Kidney (tissue), 14 donors: Measurements from ENCODE around the gene PGA4. TPM values are rescaled to one million over a fixed set of nuclear protein-coding genes. Genes with fewer than 3 reads are reported as not detected.
"Not testable (repeated sequence)": the region's sequence is repeated elsewhere in the genome, so short reads cannot be mapped to it uniquely, and the experiment has no call there.

ENCODE experiments used
- DNase-seq, 5 donors: peaks; one replicate each; pipeline ENCODE4 v3.0.0-alpha.2; 2013 to 2020
- FAIRE-seq: peaks from 2 replicates; lab custom pipeline; 2012; peaks lifted over from hg19 to GRCh38; lab: Jason Lieb, UNC
- H3K27ac ChIP-seq, 2 donors: one replicate each; pipeline ENCODE4 v1.7.0; 2013; ENCODE audit warnings: low read depth in 2 of 2, low read length in 2 of 2, inconsistent platforms in 1 of 2
- H3K27me3 ChIP-seq: one replicate; pipeline ENCODE4 v1.7.1; 2013; ENCODE audit warnings: low read length, inconsistent platforms; ENCODE audit not compliant: control insufficient read depth, insufficient read depth
- H3K36me3 ChIP-seq, 3 donors: one replicate each; pipeline versions ENCODE4 v1.7.0 to v1.7.1; 2013; ENCODE audit warnings: low read length in 3 of 3, control low read depth in 1 of 3, inconsistent platforms in 1 of 3; ENCODE audit not compliant: insufficient read depth in 3 of 3, control insufficient read depth in 2 of 3
- H3K4me1 ChIP-seq, 3 donors: one replicate each; pipeline versions ENCODE4 v1.7.0 to v1.7.1; 2013; ENCODE audit warnings: low read length in 3 of 3, inconsistent platforms in 1 of 3, low read depth in 1 of 3; ENCODE audit not compliant: control insufficient read depth in 2 of 3, insufficient read depth in 2 of 3
- H3K4me3 ChIP-seq, 3 donors: one replicate each; pipeline versions ENCODE4 v1.7.0 to v1.8.1; 2013; ENCODE audit warnings: low read length in 3 of 3, control low read depth in 1 of 3, inconsistent platforms in 1 of 3
- H3K9ac ChIP-seq, 3 donors: one replicate each; pipeline versions ENCODE4 v1.7.0 to v1.7.1; 2013; ENCODE audit warnings: low read length in 3 of 3, control low read depth in 1 of 3, inconsistent platforms in 1 of 3
- H3K9me3 ChIP-seq, 3 donors: one replicate each; pipeline versions ENCODE4 v1.7.0 to v1.7.1; 2013; ENCODE audit warnings: low read length in 3 of 3, control low read depth in 1 of 3, inconsistent platforms in 1 of 3; ENCODE audit not compliant: control insufficient read depth in 2 of 3, insufficient read depth in 1 of 3
- CTCF ChIP-seq: IDR thresholded peaks from 3 replicates; pipeline ENCODE4 v1.5.1; 2012; ENCODE audit warnings: mild to moderate bottlenecking, moderate library complexity, borderline replicate concordance; ENCODE audit not compliant: insufficient read depth; ENCODE audit errors: extremely low read depth
- intact Hi-C: fragments of 100-400 bp; cut with DNase I; formaldehyde crosslinking; loops from one replicate; pipeline ENCODE4 v1.11.1; 2022
- polyA plus RNA-seq: library from polyadenylated mRNA; stranded (reverse); fragments of 350-450 nt; fragmentation: Illumina TruSeq; extraction: RNeasy Lipid Tissue Mini Kit (QIAGEN cat#74804); gene quantifications from one replicate; pipeline ENCODE4 v1.2.3, GENCODE V29; 2014; ENCODE audit warnings: low read depth, low replicate concordance; ENCODE audit not compliant: insufficient read depth
- total RNA-seq: library from RNA; stranded (reverse); fragmentation: NEBNext Ultra II Directional; extraction: Animal tissue kit (Norgen Biotek cat#: 25700); gene quantifications from one replicate; pipeline ENCODE4 v1.2.1, GENCODE V29; 2021
- donor health status: control.
- donor health status: control.
- donor health status: control.
- donor health status: control.
- donor health status: control.
- donor health status: DM: yes; HTN: yes; CAD: no.
- donor health status: Normal renal cell carcinoma (clear cell type).

The PGA4 gene
- total and polyA plus RNA-seq, 2 donors from 2014 or later = not detected

- Histone ChIP-seq H3K9me3 (peaks cover 0 to 5% (median 3%) of the 10 kb centered on the region in 3 donors), H3K9ac (no peak overlapping the region), H3K36me3 (no peaks in the 10 kb centered on the region), H3K4me1 (peaks cover 3 to 15% (median 11%) of the 10 kb centered on the region in 3 donors), H3K27ac (no peak overlapping the region), H3K27me3 (no peaks in the 10 kb centered on the region), H3K4me3 (no peak overlapping the region)
- DNase-seq (no peak), FAIRE-seq (no peak)
- intact Hi-C loops = no loop called here
- no peak for TF ChIP-seq CTCF
Measured at GRCh38 chr11:61198948-61199523, 23.1 kb upstream of the PGA4 start.

- DNase-seq (no peak), FAIRE-seq (no peak)
- no peaks in the 10 kb centered on the region for H3K36me3 ChIP-seq
- H3K9me3 ChIP-seq = peaks cover 0 to 5% (median 3%) of the 10 kb centered on the region in 3 donors
- H3K4me3 ChIP-seq = no peak overlapping the region
- H3K4me1 ChIP-seq = no peaks in the 10 kb centered on the region
- intact Hi-C loops = no loop called here
- no peak overlapping the region for H3K27ac ChIP-seq
- no peak for TF ChIP-seq CTCF
- H3K27me3 ChIP-seq = no peaks in the 10 kb centered on the region
- no peak overlapping the region for H3K9ac ChIP-seq
Measured at GRCh38 chr11:61201476-61201875, 20.7 kb upstream of the PGA4 start.

GRCh38 chr11:61202950-61203746, 19.0 kb upstream of the PGA4 start, which contains the start of gene PGA3:
PGA3 (plus strand) TSS chr11:61203515; CDS start chr11:61203565, 50 bp downstream.
- H3K27me3 ChIP-seq, H3K4me1 ChIP-seq, H3K36me3 ChIP-seq, H3K4me3 ChIP-seq, intact Hi-C loops, H3K9ac ChIP-seq, H3K9me3 ChIP-seq, H3K27ac ChIP-seq, FAIRE-seq: not testable (repeated sequence)
- peak in 1 of 5 donors; percentile 28 for DNase-seq

- FAIRE-seq, H3K36me3 ChIP-seq, H3K27ac ChIP-seq, DNase-seq, H3K4me1 ChIP-seq, H3K4me3 ChIP-seq, intact Hi-C loops, H3K9me3 ChIP-seq, H3K27me3 ChIP-seq, H3K9ac ChIP-seq: not testable (repeated sequence)
Measured at GRCh38 chr11:61203873-61204272, 18.3 kb upstream of the PGA4 start.

GRCh38 chr11:61204502-61205059, 17.6 kb upstream of the PGA4 start:
- H3K4me3 ChIP-seq, FAIRE-seq, H3K36me3 ChIP-seq, H3K9me3 ChIP-seq, H3K27me3 ChIP-seq, intact Hi-C loops, H3K27ac ChIP-seq, H3K4me1 ChIP-seq, H3K9ac ChIP-seq: not testable (repeated sequence)
- DNase-seq = peak in 1 of 5 donors; percentile 26

- H3K36me3 ChIP-seq, DNase-seq, H3K9ac ChIP-seq, H3K4me1 ChIP-seq, FAIRE-seq, H3K27me3 ChIP-seq, H3K4me3 ChIP-seq, H3K27ac ChIP-seq, intact Hi-C loops, H3K9me3 ChIP-seq: not testable (repeated sequence)
Measured at GRCh38 chr11:61207636-61208310, 14.4 kb upstream of the PGA4 start.
